Sigmoid colon (tissue), 7 donors: ENCODE measurements around the gene SCUBE1. TPM values are rescaled to one million over a fixed set of nuclear protein-coding genes. Genes with fewer than 3 reads are reported as not detected.

Source experiments
- DNase-seq: peaks from one replicate; pipeline ENCODE4 v3.0.0-alpha.2; 2019
- H3K27ac ChIP-seq, 4 donors: fragments of 200-600 bp; sonication (generic); one replicate each; pipeline ENCODE4 v1.5.1; 2016 to 2019; ENCODE audit warnings: mild to moderate bottlenecking in 1 of 4
- H3K27me3 ChIP-seq, 3 donors: fragments of 200-600 bp; sonication (generic); one replicate each; pipeline ENCODE4 v1.5.1; 2019; ENCODE audit warnings: mild to moderate bottlenecking in 1 of 3
- H3K36me3 ChIP-seq, 4 donors: fragments of 200-600 bp; sonication (generic); one replicate each; pipeline ENCODE4 v1.5.1; 2016 to 2019
- H3K4me1 ChIP-seq, 4 donors: fragments of 200-600 bp; sonication (generic); one replicate each; pipeline ENCODE4 v1.5.1; 2017 to 2019
- H3K4me3 ChIP-seq, 4 donors: fragments of 200-600 bp; sonication (generic); one replicate each; pipeline ENCODE4 v1.5.1; 2017 to 2019; ENCODE audit warnings: mild to moderate bottlenecking in 2 of 4, moderate library complexity in 1 of 4
- H3K9me3 ChIP-seq, 4 donors: fragments of 200-600 bp in 3 of 4; sonication (generic) in 3 of 4; one replicate each; pipeline versions ENCODE4 v1.5.1 to v1.6.1; 2013 to 2019
- CTCF ChIP-seq, 4 experiments: fragments of 450-650 bp in 3 of 4; fragments of 200-600 bp in 1 of 4; IDR thresholded peaks; one replicate each; pipeline ENCODE4 v1.5.1; 2016 to 2019; ENCODE audit warnings: antibody characterized with exemption in 4 of 4, mild to moderate bottlenecking in 3 of 4, moderate library complexity in 2 of 4
- EP300 ChIP-seq, 4 donors: sonication (generic); formaldehyde crosslinking; IDR thresholded peaks; one replicate each; pipeline ENCODE4 v1.6.1; 2017; ENCODE audit warnings: antibody characterized with exemption in 4 of 4
- POLR2A ChIP-seq, 2 donors: fragments of 450-650 bp; IDR thresholded peaks; one replicate each; pipeline ENCODE4 v1.6.1; 2016; ENCODE audit warnings: antibody characterized with exemption in 2 of 2, mild to moderate bottlenecking in 2 of 2, moderate library complexity in 2 of 2
- POLR2AphosphoS5 ChIP-seq, 4 donors: sonication (generic); formaldehyde crosslinking; IDR thresholded peaks; one replicate each; pipeline ENCODE4 v1.6.1; 2017; ENCODE audit warnings: antibody characterized with exemption in 4 of 4
- WGBS, 2 donors: extraction: QIAGEN DNeasy Blood & Tissue Kit; methylation state at CpG; one replicate each; pipeline ENCODE4 v1.1.7; 2013; 5-methylcytosine and 5-hydroxymethylcytosine counted together
- intact Hi-C: fragments of 100-400 bp; cut with DNase I; formaldehyde crosslinking; loops from one replicate; pipeline ENCODE4 v1.15.1; 2023
- polyA plus RNA-seq, 3 donors: library from polyadenylated mRNA; stranded (reverse); fragments of 200-250 nt; gene quantifications; one replicate each; pipeline ENCODE4 v1.2.3, GENCODE V29; 2013
- total RNA-seq, 4 donors: library from RNA; depleted of rRNA; stranded (reverse); fragments of >200 nt; gene quantifications; one replicate each; pipeline ENCODE4 v1.1.0, GENCODE V29; 2016
- donor health status: healthy with polysubstance abuse.
- donor health status: Bipolar disorder and iron deficiency.
- donor health status: healthy.

SCUBE1 gene
- total and polyA plus RNA-seq, 7 donors = 0.23 to 1.1 (median 0.55) TPM

- TF ChIP-seq CTCF (IDR thresholded peaks at IDR 0.05) = no peak
- no peak for TF ChIP-seq EP300 (IDR thresholded peaks at IDR 0.05)
- TF ChIP-seq POLR2A (IDR thresholded peaks at IDR 0.05) = no peak
- TF ChIP-seq POLR2AphosphoS5 (IDR thresholded peaks at IDR 0.05) = no peak
- intact Hi-C loops = no loop called here
- DNase-seq = no peak
- Histone ChIP-seq H3K27me3 (peaks cover 3 to 31% (median 15%) of the 10 kb centered on the region in 3 donors), H3K27ac (no peak overlapping the region), H3K9me3 (no peaks in the 10 kb centered on the region), H3K4me3 (no peak overlapping the region), H3K36me3 (no peaks in the 10 kb centered on the region), H3K4me1 (peaks cover 0 to 10% (median 5%) of the 10 kb centered on the region in 4 donors)
- 48 to 73% methylated on average over 22 of the region's 22 CpGs for WGBS, 2 donors
Observed at GRCh38 chr22:43235445-43236409, 107.4 kb downstream of the SCUBE1 start.

DNA sequence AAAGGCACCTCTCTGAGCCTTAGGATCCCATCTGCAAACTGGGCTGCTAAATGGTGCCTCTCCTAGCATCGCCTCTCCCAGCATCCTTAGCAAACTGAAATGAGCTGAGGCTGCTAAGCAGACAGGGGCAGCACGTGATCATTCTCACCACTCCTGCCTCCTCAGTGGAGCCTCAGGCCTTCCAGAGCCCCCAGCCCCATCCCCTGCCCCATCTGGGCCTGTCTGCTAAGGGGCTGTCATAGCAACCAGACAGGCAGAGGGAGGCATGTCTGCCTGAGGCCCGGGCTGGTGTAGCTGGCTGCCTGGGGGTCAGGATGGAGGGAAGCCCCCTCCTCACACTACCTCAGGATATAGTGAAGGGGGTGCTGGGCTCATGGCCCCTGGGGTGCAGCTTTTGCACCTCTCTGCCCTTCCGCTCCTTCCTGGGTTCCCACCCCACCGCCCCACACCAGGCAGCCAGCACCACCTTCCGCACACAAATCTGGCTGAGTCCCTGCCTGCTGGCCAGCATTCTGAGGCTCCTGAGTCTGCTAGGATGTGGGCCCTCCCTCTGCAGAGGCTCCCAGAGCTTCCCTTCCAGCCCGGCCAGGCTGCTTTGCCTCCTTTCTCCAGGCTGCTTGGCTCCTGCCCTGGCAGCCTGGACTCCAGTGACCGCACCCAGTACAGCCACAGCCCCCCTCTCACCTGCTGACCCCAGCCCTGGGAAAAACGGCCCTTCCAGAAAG lies 108.7 kb downstream of the SCUBE1 start:
- no peak overlapping the region for H3K4me3 ChIP-seq
- H3K27ac ChIP-seq = no peak overlapping the region
- H3K4me1 ChIP-seq = peaks cover 0 to 3% (median 1%) of the 10 kb centered on the region in 4 donors
- no peaks in the 10 kb centered on the region for H3K36me3 ChIP-seq
- WGBS, 2 donors = 60 to 75% methylated on average over 9 of the region's 9 CpGs
- DNase-seq = no peak
- H3K27me3 ChIP-seq = peaks cover 0 to 32% (median 15%) of the 10 kb centered on the region in 3 donors
- intact Hi-C loops = no loop called here
- no peaks in the 10 kb centered on the region for H3K9me3 ChIP-seq
- TF ChIP-seq EP300 (IDR thresholded peaks at IDR 0.05) = no peak
- TF ChIP-seq POLR2A (IDR thresholded peaks at IDR 0.05) = no peak
- no peak for TF ChIP-seq CTCF (IDR thresholded peaks at IDR 0.05)
- no peak for TF ChIP-seq POLR2AphosphoS5 (IDR thresholded peaks at IDR 0.05)

DNA sequence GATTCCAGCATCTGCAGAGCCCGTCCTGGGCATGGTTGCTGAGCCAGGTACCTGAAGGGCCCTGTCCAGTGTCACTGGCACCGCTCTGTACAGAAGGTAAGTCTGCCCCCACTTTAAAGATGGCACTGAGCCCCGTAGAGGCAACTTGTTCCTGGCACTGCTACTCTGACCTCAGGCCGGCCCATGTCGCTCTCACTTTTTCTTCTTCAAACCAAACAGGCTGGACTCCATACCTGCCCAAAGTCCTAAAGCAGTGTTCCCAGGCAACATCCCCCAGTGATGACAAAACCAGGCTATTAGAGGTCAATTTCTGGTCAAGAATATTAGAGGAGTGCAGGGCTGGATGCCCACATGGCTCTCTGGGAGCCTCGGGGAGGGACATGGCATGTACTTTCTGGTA lies 109.6 kb downstream of the SCUBE1 start:
- WGBS, 2 donors = 71 to 86% methylated on average over 6 of the region's 6 CpGs
- Histone ChIP-seq H3K27me3 (peaks cover 0 to 28% (median 21%) of the 10 kb centered on the region in 3 donors), H3K9me3 (no peaks in the 10 kb centered on the region), H3K27ac (no peak overlapping the region), H3K36me3 (no peaks in the 10 kb centered on the region), H3K4me3 (no peak overlapping the region), H3K4me1 (no peaks in the 10 kb centered on the region)
- DNase-seq = no peak
- intact Hi-C loops = no loop called here
- no peak for TF ChIP-seq POLR2A (IDR thresholded peaks at IDR 0.05)

- TF ChIP-seq CTCF (IDR thresholded peaks at IDR 0.05) (no peak), EP300 (IDR thresholded peaks at IDR 0.05) (no peak), POLR2A (IDR thresholded peaks at IDR 0.05) (no peak), POLR2AphosphoS5 (IDR thresholded peaks at IDR 0.05) (no peak)
- Histone ChIP-seq H3K9me3 (no peaks in the 10 kb centered on the region), H3K36me3 (no peaks in the 10 kb centered on the region), H3K27me3 (peaks cover 0 to 28% (median 21%) of the 10 kb centered on the region in 3 donors), H3K27ac (no peak overlapping the region), H3K4me1 (no peaks in the 10 kb centered on the region), H3K4me3 (no peak overlapping the region)
- no peak for DNase-seq
- WGBS, 2 donors = 47 to 84% methylated on average over 8 of the region's 8 CpGs
- intact Hi-C loops = no loop called here
Observed at GRCh38 chr22:43232445-43232844, 110.7 kb downstream of the SCUBE1 start.

GRCh38 chr22:43231724-43232034 lies 111.5 kb downstream of the SCUBE1 start:
- TF ChIP-seq POLR2A (IDR thresholded peaks at IDR 0.05) (no peak), POLR2AphosphoS5 (IDR thresholded peaks at IDR 0.05) (no peak), EP300 (IDR thresholded peaks at IDR 0.05) (no peak), CTCF (IDR thresholded peaks at IDR 0.05) (no peak)
- Histone ChIP-seq H3K27ac (no peak overlapping the region), H3K4me1 (no peaks in the 10 kb centered on the region), H3K4me3 (no peak overlapping the region), H3K36me3 (no peaks in the 10 kb centered on the region), H3K27me3 (peaks cover 0 to 28% (median 21%) of the 10 kb centered on the region in 3 donors), H3K9me3 (no peaks in the 10 kb centered on the region)
- intact Hi-C loops = loop anchor here (1.0 kb wide), 1 partner anchor 154 kb away; no protein-coding TSS in a partner anchor
- DNase-seq = no peak
- 75 to 79% methylated on average over 15 of the region's 15 CpGs for WGBS, 2 donors
